H9 (cell line): ENCODE results near the gene PDXK. TPM values are rescaled to one million over a fixed set of nuclear protein-coding genes. Genes with fewer than 3 reads are reported as not detected.

Experiments
- DNase-seq: peaks from one replicate; pipeline ENCODE4 v3.0.0-alpha.2; 2017
- H2AFZ ChIP-seq: one replicate; pipeline ENCODE4 v1.6.1; 2013; ENCODE audit warnings: mild to moderate bottlenecking, low read length, control low read depth, moderate library complexity
- H2AK5ac ChIP-seq: 2 replicates; pipeline ENCODE4 v1.6.1; 2013; ENCODE audit warnings: low read length, control low read depth, mixed read lengths; ENCODE audit not compliant: insufficient read length
- H2BK120ac ChIP-seq: one replicate; pipeline ENCODE4 v1.6.1; 2013; ENCODE audit warnings: low read depth, mild to moderate bottlenecking, low read length, control low read depth, inconsistent platforms; ENCODE audit not compliant: poor library complexity, severe bottlenecking
- H2BK12ac ChIP-seq: 2 replicates; pipeline ENCODE4 v1.6.1; 2013; ENCODE audit warnings: low read length, control low read depth, mixed read lengths, low read depth; ENCODE audit not compliant: insufficient read length
- H2BK15ac ChIP-seq: 2 replicates; pipeline ENCODE4 v1.6.1; 2013; ENCODE audit warnings: low read depth, low read length, control low read depth
- H2BK20ac ChIP-seq: one replicate; pipeline ENCODE4 v1.6.1; 2013; ENCODE audit warnings: low read depth, mild to moderate bottlenecking, low read length, control low read depth, inconsistent platforms; ENCODE audit not compliant: poor library complexity, severe bottlenecking
- H2BK5ac ChIP-seq: 2 replicates; pipeline ENCODE4 v1.6.1; 2013; ENCODE audit warnings: low read length, control low read depth, mixed read lengths; ENCODE audit not compliant: insufficient read length
- H3K14ac ChIP-seq: 2 replicates; pipeline ENCODE4 v1.6.1; 2013; ENCODE audit warnings: low read length, control low read depth; ENCODE audit not compliant: insufficient read depth
- H3K18ac ChIP-seq: 2 replicates; pipeline ENCODE4 v1.6.1; 2013; ENCODE audit warnings: low read depth, mild to moderate bottlenecking, mixed read lengths, low read length, control low read depth; ENCODE audit not compliant: insufficient read length
- H3K23ac ChIP-seq: 2 replicates; pipeline ENCODE4 v1.6.1; 2013; ENCODE audit warnings: low read length, control low read depth, mixed read lengths, low read depth; ENCODE audit not compliant: insufficient read length
- H3K23me2 ChIP-seq: 2 replicates; pipeline ENCODE4 v1.6.1; 2013; ENCODE audit warnings: low read depth, mild to moderate bottlenecking, mixed read lengths, low read length, control low read depth; ENCODE audit not compliant: insufficient read length, poor library complexity, severe bottlenecking
- H3K27ac ChIP-seq: 2 replicates; pipeline ENCODE4 v1.5.1; 2013; ENCODE audit warnings: low read length, control low read depth, mixed read lengths, low read depth; ENCODE audit not compliant: insufficient read length
- H3K27me3 ChIP-seq: 2 replicates; pipeline ENCODE4 v1.6.1; 2013; ENCODE audit warnings: low read length, control low read depth, inconsistent platforms; ENCODE audit not compliant: insufficient read depth
- H3K4ac ChIP-seq: 2 replicates; pipeline ENCODE4 v1.6.1; 2013; ENCODE audit warnings: low read depth, mild to moderate bottlenecking, control low read depth, inconsistent platforms, low read length, moderate library complexity
- H3K4me1 ChIP-seq: 2 replicates; pipeline ENCODE4 v1.6.1; 2013; ENCODE audit warnings: low read length, control low read depth, inconsistent platforms; ENCODE audit not compliant: insufficient read depth
- H3K4me2 ChIP-seq: 2 replicates; pipeline ENCODE4 v1.6.1; 2013; ENCODE audit warnings: low read length, control low read depth, mixed read lengths; ENCODE audit not compliant: insufficient read length, insufficient read depth
- H3K56ac ChIP-seq: 2 replicates; pipeline ENCODE4 v1.6.1; 2013; ENCODE audit warnings: low read depth, mild to moderate bottlenecking, mixed read lengths, low read length, control low read depth; ENCODE audit not compliant: insufficient read length
- H3K79me1 ChIP-seq: 2 replicates; pipeline ENCODE4 v1.6.1; 2013; ENCODE audit warnings: low read depth, mild to moderate bottlenecking, moderate library complexity, low read length, control low read depth, inconsistent platforms; ENCODE audit not compliant: insufficient read depth, poor library complexity, severe bottlenecking
- H3K79me2 ChIP-seq: 2 replicates; pipeline ENCODE4 v1.6.1; 2013; ENCODE audit warnings: low read length, control low read depth, inconsistent platforms; ENCODE audit not compliant: insufficient read depth
- H3K9ac ChIP-seq: 2 replicates; pipeline ENCODE4 v1.6.1; 2013; ENCODE audit warnings: low read length, control low read depth, mixed read lengths; ENCODE audit not compliant: insufficient read length; ENCODE audit errors: extremely low read depth
- H3K9me3 ChIP-seq: one replicate; pipeline ENCODE4 v1.6.1; 2013; ENCODE audit warnings: low read depth, low read length, inconsistent platforms; ENCODE audit not compliant: control insufficient read depth
- H3T11ph ChIP-seq: one replicate; pipeline ENCODE4 v1.6.1; 2013; ENCODE audit warnings: mild to moderate bottlenecking, low read length, control low read depth, inconsistent platforms
- H4K20me1 ChIP-seq: one replicate; pipeline ENCODE4 v1.6.1; 2013; ENCODE audit not compliant: control insufficient read depth, insufficient read length, insufficient read depth
- H4K5ac ChIP-seq: 2 replicates; pipeline ENCODE4 v1.6.1; 2013; ENCODE audit warnings: low read depth, mild to moderate bottlenecking, mixed read lengths, low read length, control low read depth; ENCODE audit not compliant: insufficient read length
- H4K8ac ChIP-seq: replicated peaks from 2 replicates; pipeline ENCODE4 v1.6.1; 2013; ENCODE audit warnings: low read length, control low read depth, mixed read lengths, low read depth; ENCODE audit not compliant: insufficient read length
- H4K91ac ChIP-seq: 2 replicates; pipeline ENCODE4 v1.6.1; 2013; ENCODE audit warnings: low read depth, mild to moderate bottlenecking, moderate library complexity, mixed read lengths, low read length, control low read depth; ENCODE audit not compliant: insufficient read length
- H3K27ac Mint-ChIP-seq, 3 experiments: 2 replicates in 2 of 3; 3 replicates in 1 of 3; pipeline ENCODE4 v1.8.0; 2020 to 2021; ENCODE audit warnings: mixed read lengths in 3 of 3, mild to moderate bottlenecking in 1 of 3, moderate library complexity in 1 of 3
- H3K27me3 Mint-ChIP-seq: 2 replicates; pipeline ENCODE4 v1.8.0; 2021; ENCODE audit warnings: low read depth, mild to moderate bottlenecking, moderate library complexity, mixed read lengths
- H3K36me3 Mint-ChIP-seq, 3 experiments: 2 replicates in 2 of 3; 3 replicates in 1 of 3; pipeline ENCODE4 v1.8.0; 2020 to 2021; ENCODE audit warnings: low read depth in 3 of 3, mixed read lengths in 3 of 3; ENCODE audit not compliant: insufficient read depth in 1 of 3
- H3K4me1 Mint-ChIP-seq, 2 experiments: 2 replicates each; pipeline ENCODE4 v1.8.0; 2020; ENCODE audit warnings: mixed read lengths in 2 of 2
- H3K4me3 Mint-ChIP-seq, 2 experiments: 2 replicates in 1 of 2; 3 replicates in 1 of 2; pipeline ENCODE4 v1.8.0; 2020 to 2021; ENCODE audit warnings: mild to moderate bottlenecking in 2 of 2, mixed read lengths in 2 of 2, moderate library complexity in 1 of 2
- H3K9me3 Mint-ChIP-seq, 2 experiments: 2 replicates in 1 of 2; 3 replicates in 1 of 2; pipeline ENCODE4 v1.8.0; 2020; ENCODE audit warnings: mild to moderate bottlenecking in 2 of 2, mixed read lengths in 2 of 2, moderate library complexity in 1 of 2
- WGBS: extraction: QIAGEN DNeasy Blood & Tissue Kit; methylation state at CpG from one replicate; pipeline ENCODE4 v1.1.7; 2013; ENCODE audit warnings: missing lambda C conversion rate, low lambda C conversion rate, mixed read lengths; ENCODE audit not compliant: insufficient read length; ENCODE audit errors: extremely low coverage; 5-methylcytosine and 5-hydroxymethylcytosine counted together
- total RNA-seq: library from RNA; stranded (reverse); gene quantifications from 2 replicates; pipeline ENCODE4 v1.2.1, GENCODE V29; 2021
- TF ChIP-seq, protein P1 (sequence below): fragments of 200-600 bp; sonication (generic); conservative IDR thresholded peaks from 3 replicates; pipeline ENCODE4 v1.8.0; 2021; ENCODE audit warnings: antibody characterized with exemption, mild to moderate bottlenecking

Gene PDXK
- total RNA-seq, 1 experiment from 2014 or later, result 109 TPM

DNA sequence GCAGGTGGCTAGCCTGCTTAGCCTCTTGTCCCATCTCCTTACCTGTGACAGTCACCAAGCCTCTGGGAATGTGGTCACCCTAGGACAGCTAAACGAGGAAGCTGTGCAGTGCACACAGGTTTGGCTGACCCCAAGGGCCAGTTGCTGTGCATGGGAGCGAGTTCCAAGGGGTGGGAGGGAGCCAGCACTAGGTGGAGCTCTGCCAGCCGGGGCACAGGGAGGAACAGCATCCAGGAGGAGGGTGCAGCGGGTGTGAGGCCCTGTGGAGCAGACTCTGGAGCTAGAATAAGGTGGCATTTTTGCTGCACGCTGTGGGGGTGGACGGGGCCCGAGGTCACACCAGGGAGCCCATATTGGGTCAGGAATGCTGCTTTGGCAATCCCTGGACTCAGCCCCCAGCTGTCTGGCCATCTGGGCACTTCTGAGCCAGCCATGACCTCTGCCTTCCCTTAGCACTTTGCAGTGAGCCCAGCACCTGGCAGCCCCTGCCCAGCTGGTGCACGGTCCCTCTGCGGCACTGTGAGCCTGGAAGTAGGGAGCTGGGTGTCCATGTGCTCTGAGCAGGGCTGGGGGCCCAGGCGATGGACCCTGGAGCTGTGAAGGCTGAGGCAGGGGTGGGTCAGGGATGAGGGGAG, 8.7 kb downstream of the PDXK start:
- Histone ChIP-seq H3K79me2 (peaks cover 5% of the 10 kb centered on the region; the same call in 1 of the 2 replicates), H4K20me1 (no peaks in the 10 kb centered on the region), H3K14ac (no peak overlapping the region), H2AFZ (no peak overlapping the region), H3K27me3 (no peaks in the 10 kb centered on the region), H3K56ac (no peak overlapping the region), H3K9me3 (no peaks in the 10 kb centered on the region), H3K4me1 (no peaks in the 10 kb centered on the region), H2BK20ac (no peak overlapping the region), H2BK120ac (no peak overlapping the region), H2BK12ac (no peak overlapping the region), H2BK15ac (no peak overlapping the region), H3K4ac (no peak overlapping the region), H3K23ac (no peak overlapping the region), H4K8ac (no peak overlapping the region), H4K91ac (no peak overlapping the region), H3K9ac (no peak overlapping the region), H3K27ac (no peak overlapping the region), H3K18ac (no peak overlapping the region), H3K79me1 (peaks cover 5% of the 10 kb centered on the region), H3K23me2 (peaks cover 9% of the 10 kb centered on the region), H2AK5ac (no peak overlapping the region), H4K5ac (no peak overlapping the region), H3K4me2 (no peak overlapping the region), H3T11ph (no peak overlapping the region), H2BK5ac (no peak overlapping the region)
- Mint-ChIP-seq H3K27ac (peak overlapping the region; percentile 65 to 96 (median 87); a peak in 6 of 7 replicates), H3K4me3 (peak overlapping the region; percentile 80 to 83), H3K27me3 (no peaks in the 10 kb centered on the region), H3K9me3 (no peaks in the 10 kb centered on the region), H3K36me3 (peaks cover 0 to 17% (median 3%) of the 10 kb centered on the region in 3 experiments; a peak in 5 of 7 replicates), H3K4me1 (peaks cover 18 to 22% of the 10 kb centered on the region in 2 experiments)
- peak; percentile 50 for DNase-seq
- no CpG with 5 or more reads among the region's 10 CpGs for WGBS
- TF ChIP-seq, protein P1, sequence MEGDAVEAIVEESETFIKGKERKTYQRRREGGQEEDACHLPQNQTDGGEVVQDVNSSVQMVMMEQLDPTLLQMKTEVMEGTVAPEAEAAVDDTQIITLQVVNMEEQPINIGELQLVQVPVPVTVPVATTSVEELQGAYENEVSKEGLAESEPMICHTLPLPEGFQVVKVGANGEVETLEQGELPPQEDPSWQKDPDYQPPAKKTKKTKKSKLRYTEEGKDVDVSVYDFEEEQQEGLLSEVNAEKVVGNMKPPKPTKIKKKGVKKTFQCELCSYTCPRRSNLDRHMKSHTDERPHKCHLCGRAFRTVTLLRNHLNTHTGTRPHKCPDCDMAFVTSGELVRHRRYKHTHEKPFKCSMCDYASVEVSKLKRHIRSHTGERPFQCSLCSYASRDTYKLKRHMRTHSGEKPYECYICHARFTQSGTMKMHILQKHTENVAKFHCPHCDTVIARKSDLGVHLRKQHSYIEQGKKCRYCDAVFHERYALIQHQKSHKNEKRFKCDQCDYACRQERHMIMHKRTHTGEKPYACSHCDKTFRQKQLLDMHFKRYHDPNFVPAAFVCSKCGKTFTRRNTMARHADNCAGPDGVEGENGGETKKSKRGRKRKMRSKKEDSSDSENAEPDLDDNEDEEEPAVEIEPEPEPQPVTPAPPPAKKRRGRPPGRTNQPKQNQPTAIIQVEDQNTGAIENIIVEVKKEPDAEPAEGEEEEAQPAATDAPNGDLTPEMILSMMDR, result peak; percentile 47
